SU-DHL-6 (cell line): ENCODE measurements around the gene DDX24.

Source experiments
- CTCF ChIP-seq: fragments of 200-600 bp; sonication (generic); IDR thresholded peaks from one replicate; pipeline ENCODE4 v1.5.1; 2017; ENCODE audit warnings: antibody characterized with exemption, mild to moderate bottlenecking, low read length, moderate library complexity; ENCODE audit not compliant: insufficient read depth, poor library complexity, severe bottlenecking
- EZH2phosphoT487 ChIP-seq: fragments of 200-600 bp; sonication (generic), shearing (Covaris generic); conservative IDR thresholded peaks from 2 replicates; pipeline ENCODE4 v1.6.1; 2018; ENCODE audit warnings: mild to moderate bottlenecking, antibody characterized with exemption, low read length, moderate library complexity, mixed read lengths

- TF ChIP-seq CTCF (no peak), EZH2phosphoT487 (no peak)
These were observed 47.3 kb upstream of the DDX24 start for GRCh38 chr14:94128216-94128839.
